Inferior parietal cortex (tissue), 1 donor: ENCODE measurements around the gene SH3RF3.

Source experiments
- DNase-seq: peaks from one replicate; pipeline ENCODE4 v3.0.0-alpha.2; 2016; ENCODE audit errors: extremely low spot score

SH3RF3 gene

GRCh38 chr2:109392816-109393661 lies 264.0 kb downstream of the SH3RF3 start:
- DNase-seq, result no peak

GRCh38 chr2:109393662-109393972 lies 264.6 kb downstream of the SH3RF3 start:
- DNase-seq, result no peak

GRCh38 chr2:109395494-109396201 lies 266.6 kb downstream of the SH3RF3 start:
- no peak for DNase-seq

GRCh38 chr2:109396202-109397180 lies 267.5 kb downstream of the SH3RF3 start:
- no peak for DNase-seq

GRCh38 chr2:109397893-109398292 lies 268.9 kb downstream of the SH3RF3 start:
- no peak for DNase-seq

GRCh38 chr2:109398366-109399015 lies 269.5 kb downstream of the SH3RF3 start:
- no peak for DNase-seq

- no peak for DNase-seq
Measured at GRCh38 chr2:109399066-109399465, 270.1 kb downstream of the SH3RF3 start.

- DNase-seq, result no peak
Measured at GRCh38 chr2:109400102-109400501, 271.1 kb downstream of the SH3RF3 start.

- no peak for DNase-seq
Measured at GRCh38 chr2:109401370-109401769, 272.4 kb downstream of the SH3RF3 start.

- no peak for DNase-seq
Measured at GRCh38 chr2:109402180-109402579, 273.2 kb downstream of the SH3RF3 start.

GRCh38 chr2:109402980-109403840 lies 274.2 kb downstream of the SH3RF3 start:
- no peak for DNase-seq

GRCh38 chr2:109403841-109404201 lies 274.8 kb downstream of the SH3RF3 start:
- no peak for DNase-seq

- no peak for DNase-seq
Measured at GRCh38 chr2:109404681-109405080, 275.7 kb downstream of the SH3RF3 start.

GRCh38 chr2:109405873-109406272 lies 276.9 kb downstream of the SH3RF3 start:
- DNase-seq, result no peak

GRCh38 chr2:109406301-109406700 lies 277.3 kb downstream of the SH3RF3 start:
- DNase-seq, result no peak

GRCh38 chr2:109407276-109408042 lies 278.5 kb downstream of the SH3RF3 start:
- DNase-seq, result no peak

GRCh38 chr2:109408043-109408335 lies 279.0 kb downstream of the SH3RF3 start:
- no peak for DNase-seq

- DNase-seq, result peak; percentile 17
Measured at GRCh38 chr2:109409321-109410038, 280.5 kb downstream of the SH3RF3 start.

- no peak for DNase-seq
Measured at GRCh38 chr2:109410039-109410815, 281.2 kb downstream of the SH3RF3 start.
